Measurements from ENCODE around the gene ARPC1A.
"Not testable (repeated sequence)": the region's sequence is repeated elsewhere in the genome, so short reads cannot be mapped to it uniquely, and the experiment has no call there.

ARPC1A gene

GRCh38 chr7:99322659-99323058 lies 3.0 kb upstream of the ARPC1A start:
- not testable (repeated sequence) for DNase-seq (ENCODE audit: low read depth)

DNA sequence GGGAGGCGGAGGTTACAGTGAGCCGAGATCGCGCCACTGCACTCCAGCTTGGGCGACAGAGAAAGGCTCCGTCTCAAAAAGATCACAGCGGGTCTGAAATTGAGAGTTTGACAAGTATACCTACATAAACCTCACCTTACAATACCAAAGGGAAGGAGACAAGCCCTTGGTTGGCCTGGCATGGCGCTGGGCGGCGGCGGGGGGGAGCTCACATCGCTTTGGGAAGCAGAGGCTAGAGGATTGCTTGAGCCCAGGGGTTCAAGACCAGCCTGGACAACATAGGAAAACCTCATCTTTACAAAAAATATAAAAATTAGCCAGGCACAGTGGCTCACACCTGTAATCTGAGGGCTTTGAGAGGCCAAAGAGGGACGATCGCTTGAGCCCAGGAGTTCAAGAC lies 1.1 kb upstream of the ARPC1A start:
- no peak for DNase-seq (ENCODE audit: low read depth)

- DNase-seq (ENCODE audit: low read depth), result no peak
Observed at GRCh38 chr7:99325001-99325493, 651 bp upstream of the ARPC1A start.

GRCh38 chr7:99326408-99326782 lies 697 bp downstream of the ARPC1A start:
- DNase-seq (ENCODE audit: low read depth), result no peak

DNA sequence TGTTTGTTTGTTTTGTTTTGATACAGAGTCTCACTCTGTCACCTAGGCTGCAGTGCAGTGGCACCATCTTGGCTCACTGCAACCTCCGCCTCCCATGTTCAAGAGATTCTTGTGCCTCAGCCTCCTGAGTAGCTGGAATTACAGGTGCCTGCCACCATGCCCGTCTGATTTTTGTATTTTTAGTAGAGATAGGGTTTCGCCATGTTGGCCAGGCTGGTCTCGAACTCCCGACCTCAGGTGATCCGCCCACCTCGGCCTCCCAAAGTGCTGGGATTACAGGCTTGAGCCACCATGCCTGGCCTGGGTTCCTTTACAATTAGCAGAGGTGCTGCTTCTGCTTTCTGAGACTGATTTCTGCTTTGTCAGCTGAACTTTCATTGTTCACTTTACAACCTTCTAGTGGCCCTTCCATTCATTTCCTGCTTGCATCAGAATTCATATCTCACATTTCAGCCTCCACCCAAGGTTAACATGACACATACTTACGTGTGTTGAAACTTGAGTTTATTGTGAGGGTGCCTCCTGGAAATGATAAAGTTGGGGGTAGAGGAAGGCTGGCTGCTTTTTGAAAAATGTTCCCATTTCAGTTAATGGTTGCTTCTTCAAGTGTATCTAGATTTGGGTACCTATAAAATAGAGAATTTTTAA lies 4.7 kb downstream of the ARPC1A start:
- not testable (repeated sequence) for DNase-seq (ENCODE audit: low read depth)

DNA sequence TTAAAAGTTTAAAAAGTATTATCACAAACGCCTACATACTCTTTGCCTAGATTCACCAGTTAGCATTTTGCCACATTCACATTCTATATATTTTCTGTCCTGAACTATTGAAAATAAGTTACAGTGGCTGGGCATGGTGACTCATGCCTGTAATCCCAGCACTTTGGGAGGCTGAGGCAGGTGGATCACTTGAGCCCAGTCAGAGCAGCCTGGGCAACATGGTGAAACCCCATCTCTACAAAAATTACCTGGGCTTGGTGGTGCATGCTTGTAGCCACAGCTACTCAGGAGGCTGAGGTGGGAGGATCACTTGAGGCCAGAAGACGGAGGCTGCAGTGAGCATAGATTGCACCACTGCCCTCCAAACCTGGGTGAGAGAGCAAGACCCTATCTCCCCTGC lies 5.3 kb downstream of the ARPC1A start:
- no peak for DNase-seq (ENCODE audit: low read depth)

- no peak for DNase-seq (ENCODE audit: low read depth)
Observed at GRCh38 chr7:99339595-99339994, 13.9 kb downstream of the ARPC1A start.

DNA sequence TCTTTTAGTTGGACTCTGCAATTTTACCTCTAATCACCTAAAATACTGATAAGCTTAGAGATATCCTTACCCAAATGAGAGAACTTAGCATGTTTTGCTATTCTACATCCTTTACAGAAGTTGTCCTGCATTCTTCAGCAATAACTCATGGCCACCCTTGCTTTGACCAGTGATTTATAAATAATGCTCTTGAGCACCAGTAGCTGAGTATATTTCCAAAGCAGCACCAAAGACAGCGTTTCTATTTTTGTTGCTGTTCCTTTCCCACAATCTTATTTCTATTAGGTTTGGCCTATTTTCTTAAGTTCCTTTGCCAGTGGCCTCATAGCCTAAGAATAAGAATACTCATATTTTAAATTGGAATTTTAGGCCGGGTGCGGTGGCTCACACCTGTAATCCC lies 15.0 kb downstream of the ARPC1A start:
- no peak for DNase-seq (ENCODE audit: low read depth)

DNA sequence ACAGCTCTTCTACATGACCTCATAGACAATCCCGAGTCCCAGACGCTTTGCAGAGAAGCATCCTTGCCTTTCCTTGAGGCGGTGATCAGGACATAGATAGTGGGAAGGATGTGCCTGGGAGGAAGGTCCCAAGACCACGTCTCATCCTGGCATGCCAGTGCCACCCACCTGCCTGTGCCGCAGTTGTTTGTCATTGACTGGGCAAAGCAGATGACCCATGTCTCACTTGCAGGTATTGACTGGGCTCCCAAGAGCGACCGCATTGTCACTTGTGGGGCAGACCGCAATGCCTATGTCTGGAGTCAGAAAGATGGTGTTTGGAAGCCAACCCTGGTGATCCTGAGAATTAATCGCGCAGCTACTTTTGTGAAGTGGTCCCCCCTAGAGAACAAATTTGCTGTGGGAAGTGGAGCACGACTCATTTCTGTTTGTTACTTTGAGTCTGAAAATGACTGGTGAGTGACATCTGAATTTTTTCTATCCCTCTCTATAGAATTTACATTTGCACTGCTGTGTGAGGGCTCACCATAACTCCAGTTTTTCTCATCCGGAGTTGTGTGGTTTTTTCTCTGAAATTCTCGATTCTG lies 18.5 kb downstream of the ARPC1A start:
- no peak for DNase-seq (ENCODE audit: low read depth)

- not testable (repeated sequence) for DNase-seq (ENCODE audit: low read depth)
Observed at GRCh38 chr7:99350641-99351040, 24.9 kb downstream of the ARPC1A start.

- no peak for DNase-seq (ENCODE audit: low read depth)
Observed at GRCh38 chr7:99352247-99352646, 26.5 kb downstream of the ARPC1A start.

DNA sequence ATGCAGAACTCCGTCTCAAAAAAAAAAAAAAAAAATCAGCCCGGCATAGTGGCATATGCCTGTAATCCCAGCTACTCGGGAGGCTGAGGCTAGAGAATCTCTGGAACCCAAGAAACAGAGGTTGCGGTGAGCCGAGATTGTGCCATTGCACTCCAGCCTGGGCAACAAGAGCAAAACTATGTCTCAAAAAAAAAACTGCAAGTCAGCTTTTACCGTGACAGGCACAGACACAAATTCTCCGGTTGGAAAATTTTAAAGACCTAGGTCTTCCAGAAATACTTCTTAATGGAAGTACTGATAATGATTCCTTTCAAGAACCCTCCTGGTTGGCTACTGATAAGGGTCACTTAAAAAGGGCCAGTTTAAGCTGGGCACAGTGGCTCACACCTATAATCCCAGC lies 29.4 kb downstream of the ARPC1A start:
- DNase-seq (ENCODE audit: low read depth), result no peak

GRCh38 chr7:99357701-99358490 lies 32.2 kb downstream of the ARPC1A start:
- DNase-seq (ENCODE audit: low read depth), result no peak

GRCh38 chr7:99358521-99358920 lies 32.8 kb downstream of the ARPC1A start:
- not testable (repeated sequence) for DNase-seq (ENCODE audit: low read depth)

DNA sequence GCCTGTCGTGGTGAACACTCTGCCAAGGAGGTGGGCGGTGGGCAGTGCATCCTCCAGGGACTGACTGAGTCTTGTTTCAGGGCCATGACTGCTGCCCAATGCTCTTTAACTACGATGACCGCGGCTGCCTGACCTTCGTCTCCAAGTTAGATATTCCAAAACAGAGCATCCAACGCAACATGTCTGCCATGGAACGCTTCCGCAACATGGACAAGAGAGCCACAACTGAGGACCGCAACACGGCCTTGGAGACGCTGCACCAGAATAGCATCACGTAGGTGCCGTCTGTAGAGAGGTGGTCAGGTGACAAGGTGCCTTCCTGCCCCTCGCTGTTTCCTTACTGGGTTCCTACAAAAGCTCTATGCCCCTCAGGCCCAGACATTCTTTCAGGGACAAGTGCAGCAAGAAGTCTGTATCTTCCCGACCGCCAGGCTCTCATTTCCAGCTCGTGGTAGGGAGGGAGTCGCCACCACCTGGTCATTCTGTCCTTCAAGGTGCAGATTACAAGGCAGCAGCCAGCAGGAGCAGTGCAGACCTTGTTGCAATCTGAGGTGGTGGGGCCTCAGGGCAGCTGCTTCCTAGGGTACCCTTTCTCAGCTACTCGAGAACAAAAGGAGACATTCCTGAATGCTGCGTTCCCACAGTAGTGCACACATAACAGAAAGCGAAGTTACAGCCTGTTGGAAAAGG lies 33.9 kb downstream of the ARPC1A start:
- no peak for DNase-seq (ENCODE audit: low read depth)

GRCh38 chr7:99362801-99363200 lies 37.1 kb downstream of the ARPC1A start:
- no peak for DNase-seq (ENCODE audit: low read depth)

- DNase-seq (ENCODE audit: low read depth), result no peak
Observed at GRCh38 chr7:99363286-99363685, 37.6 kb downstream of the ARPC1A start.

DNA sequence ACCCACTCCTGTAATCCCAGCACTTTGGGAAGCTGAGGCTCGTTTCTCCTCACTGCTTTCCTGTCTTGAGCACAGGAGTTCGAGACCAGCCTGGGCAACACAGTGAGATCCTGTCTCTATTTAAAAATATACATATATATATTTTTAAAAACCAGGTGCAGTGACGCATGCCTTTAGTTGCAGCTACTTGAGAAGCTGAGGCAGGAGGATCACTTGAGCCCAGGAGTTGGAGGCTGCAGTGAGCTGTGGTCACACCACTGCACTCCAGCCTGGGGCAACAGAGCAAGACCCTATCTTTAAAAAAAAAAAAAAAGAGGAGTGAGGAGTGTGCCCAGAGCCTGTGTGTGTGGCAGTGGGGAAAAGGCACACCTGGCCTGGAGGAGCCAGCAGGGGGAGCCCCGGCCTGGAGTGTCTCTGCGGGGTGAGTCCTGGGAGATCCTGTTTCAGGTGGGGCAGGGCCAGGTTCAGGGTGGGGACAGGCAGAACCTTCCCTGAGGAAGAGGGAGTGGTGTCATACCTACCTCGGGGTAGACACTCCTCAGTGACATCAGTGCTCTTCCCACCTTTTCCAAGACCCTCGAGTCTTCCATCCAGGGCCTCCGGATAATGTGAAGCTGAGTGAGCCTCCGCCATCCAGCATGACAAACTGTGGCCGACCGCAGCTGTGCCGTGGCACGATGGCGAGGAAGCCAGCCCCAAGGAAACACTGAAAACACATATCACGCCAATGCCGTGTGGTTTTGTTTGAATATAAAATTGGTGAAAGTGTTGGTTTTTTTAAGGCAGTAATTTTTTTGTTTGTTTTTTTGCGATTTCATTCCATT lies 39.8 kb downstream of the ARPC1A start:
- no peak for DNase-seq (ENCODE audit: low read depth)

DNA sequence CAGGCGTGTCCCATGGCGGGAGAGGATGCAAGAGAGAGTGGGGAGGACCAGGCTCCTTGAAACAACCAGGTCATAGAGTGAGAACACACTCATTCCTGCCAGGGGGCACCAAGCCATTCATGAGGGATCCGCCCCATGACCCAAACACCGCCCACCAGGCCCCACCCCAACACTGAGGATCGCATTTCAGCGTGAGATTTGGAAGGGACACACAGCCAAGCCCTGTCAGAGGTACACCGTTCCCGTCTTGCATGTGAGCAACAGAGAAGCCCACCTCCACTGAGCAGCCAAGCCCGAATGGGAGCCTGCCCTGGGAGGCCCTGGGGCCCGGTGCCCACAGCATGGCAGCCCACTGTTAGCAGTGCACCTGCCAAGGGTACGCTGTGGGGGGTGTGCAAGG lies 40.9 kb downstream of the ARPC1A start:
- DNase-seq (ENCODE audit: low read depth), result no peak

GRCh38 chr7:99368750-99369389 lies 43.2 kb downstream of the ARPC1A start:
- DNase-seq (ENCODE audit: low read depth), result no peak

DNA sequence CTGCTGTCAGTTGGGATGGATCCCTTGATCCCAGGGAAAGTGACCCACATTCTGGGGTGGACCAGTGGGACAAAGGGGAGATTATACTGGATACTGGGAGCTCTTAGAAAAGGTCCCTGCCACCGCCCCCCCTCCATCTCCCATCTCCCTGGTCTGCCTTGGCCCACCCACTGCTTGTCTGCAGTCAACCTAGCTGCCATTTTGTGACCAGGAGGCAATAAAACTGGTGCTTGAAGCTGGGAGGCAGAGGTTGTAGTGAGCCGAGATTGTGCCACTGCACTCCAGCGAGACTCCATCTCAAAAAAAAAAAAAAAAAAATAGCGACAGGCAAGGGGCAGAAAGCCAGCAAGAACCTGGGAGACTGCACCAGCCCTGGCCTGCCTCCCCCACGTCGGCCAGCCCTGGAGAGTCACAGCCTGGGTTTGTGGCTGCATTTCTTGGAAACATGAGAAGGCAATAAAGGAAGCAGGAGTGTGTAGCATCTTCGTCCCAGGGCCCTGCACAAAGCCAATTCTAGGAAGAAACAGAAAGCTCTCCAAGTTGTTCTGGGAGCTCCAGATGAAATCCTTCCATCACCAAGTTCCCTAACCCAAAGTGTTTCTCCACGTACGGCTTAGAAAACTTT lies 44.2 kb downstream of the ARPC1A start:
- no peak for DNase-seq (ENCODE audit: low read depth)

All from stimulated activated CD8-positive, alpha-beta memory T cell treated with anti-CD3 and anti-CD28 coated beads, Interleukin-7, amount 100 ng/mL, for 24 hours (primary cell).